ENCODE results near the gene FGF14.

Gene FGF14

GRCh38 chr13:101833671-101834070 lies 568.2 kb downstream of the FGF14 start:
- TF ChIP-seq, protein P1, sequence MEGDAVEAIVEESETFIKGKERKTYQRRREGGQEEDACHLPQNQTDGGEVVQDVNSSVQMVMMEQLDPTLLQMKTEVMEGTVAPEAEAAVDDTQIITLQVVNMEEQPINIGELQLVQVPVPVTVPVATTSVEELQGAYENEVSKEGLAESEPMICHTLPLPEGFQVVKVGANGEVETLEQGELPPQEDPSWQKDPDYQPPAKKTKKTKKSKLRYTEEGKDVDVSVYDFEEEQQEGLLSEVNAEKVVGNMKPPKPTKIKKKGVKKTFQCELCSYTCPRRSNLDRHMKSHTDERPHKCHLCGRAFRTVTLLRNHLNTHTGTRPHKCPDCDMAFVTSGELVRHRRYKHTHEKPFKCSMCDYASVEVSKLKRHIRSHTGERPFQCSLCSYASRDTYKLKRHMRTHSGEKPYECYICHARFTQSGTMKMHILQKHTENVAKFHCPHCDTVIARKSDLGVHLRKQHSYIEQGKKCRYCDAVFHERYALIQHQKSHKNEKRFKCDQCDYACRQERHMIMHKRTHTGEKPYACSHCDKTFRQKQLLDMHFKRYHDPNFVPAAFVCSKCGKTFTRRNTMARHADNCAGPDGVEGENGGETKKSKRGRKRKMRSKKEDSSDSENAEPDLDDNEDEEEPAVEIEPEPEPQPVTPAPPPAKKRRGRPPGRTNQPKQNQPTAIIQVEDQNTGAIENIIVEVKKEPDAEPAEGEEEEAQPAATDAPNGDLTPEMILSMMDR (IDR thresholded peaks at IDR 0.05; ENCODE audit: low read depth, low read length), result no peak

DNA sequence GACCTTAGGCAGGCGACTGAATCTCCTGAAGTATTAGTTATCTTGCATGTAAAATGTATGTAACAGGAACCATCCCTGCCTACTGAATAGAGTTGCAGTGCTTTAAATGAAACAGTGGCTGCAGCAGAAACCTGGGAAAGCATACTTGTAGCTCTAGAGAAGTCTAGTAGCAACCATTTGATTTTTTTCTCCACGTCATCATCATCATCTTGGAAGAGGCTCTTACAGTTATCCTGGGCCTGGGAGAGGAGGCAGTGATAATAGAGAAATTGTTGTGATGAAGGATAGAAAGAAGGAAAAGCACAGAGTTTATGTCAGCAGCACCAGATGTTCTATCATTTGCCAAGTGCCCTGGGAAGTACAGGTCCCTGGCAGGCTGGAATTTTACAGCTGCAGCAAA lies 571.8 kb downstream of the FGF14 start:
- TF ChIP-seq, protein P1 (IDR thresholded peaks at IDR 0.05; ENCODE audit: low read depth, low read length), result no peak
- DNase-seq (ENCODE audit: extremely low read depth, low read depth), result no peak

More at GRCh38 chr13:101833671-101834070, 568.2 kb downstream of the FGF14 start:
- no peak for DNase-seq (ENCODE audit: extremely low read depth, low read depth)

DNA sequence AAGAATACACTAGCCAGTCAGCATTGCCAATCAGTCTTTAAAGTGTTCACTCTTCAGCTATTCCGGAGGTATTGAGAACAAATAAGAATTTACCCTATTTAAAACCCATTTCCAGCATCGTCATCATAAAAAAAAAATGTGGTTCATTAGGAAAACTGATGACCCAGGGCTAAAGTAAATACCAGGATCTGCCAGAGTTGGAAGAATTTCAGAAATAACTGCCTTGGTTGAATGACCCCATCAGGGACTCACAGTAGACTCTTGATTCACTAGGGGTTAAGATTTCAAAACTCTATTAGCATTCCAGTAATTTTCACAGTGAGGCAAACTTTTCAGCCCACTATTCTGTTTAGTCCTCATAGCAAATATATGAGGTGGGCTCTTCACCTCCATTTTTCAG lies 572.4 kb downstream of the FGF14 start:
- TF ChIP-seq, protein P1 (IDR thresholded peaks at IDR 0.05; ENCODE audit: low read depth, low read length), result no peak

GRCh38 chr13:101828119-101828518 lies 573.7 kb downstream of the FGF14 start:
- no peak for DNase-seq (ENCODE audit: extremely low read depth, low read depth)
- TF ChIP-seq, protein P1 (IDR thresholded peaks at IDR 0.05; ENCODE audit: low read depth, low read length), result no peak

More for the DNA sequence above, 572.4 kb downstream of the FGF14 start:
- no peak for DNase-seq (ENCODE audit: extremely low read depth, low read depth)

DNA sequence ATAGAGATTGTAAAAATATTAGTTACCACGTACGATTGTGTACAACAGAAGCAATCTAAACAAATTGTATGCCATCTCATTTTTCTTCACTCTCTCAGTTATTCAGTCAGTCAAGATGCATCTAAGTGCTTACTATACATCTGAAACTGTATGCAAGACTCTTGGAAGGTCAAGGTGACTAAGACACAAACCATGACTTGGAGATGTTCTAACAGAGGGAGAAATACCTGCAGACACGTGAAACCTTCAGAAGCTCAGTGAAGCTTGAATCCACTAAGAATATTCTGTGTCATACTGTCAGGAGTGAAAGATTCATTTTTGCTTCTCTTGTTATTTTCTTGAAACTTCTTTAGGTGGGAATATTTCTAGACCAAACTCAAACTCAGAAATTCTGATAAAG lies 584.0 kb downstream of the FGF14 start:
- DNase-seq (ENCODE audit: extremely low read depth, low read depth), result no peak
- TF ChIP-seq, protein P1 (IDR thresholded peaks at IDR 0.05; ENCODE audit: low read depth, low read length), result no peak

- TF ChIP-seq, protein P1 (IDR thresholded peaks at IDR 0.05; ENCODE audit: low read depth, low read length), result no peak
- no peak for DNase-seq (ENCODE audit: extremely low read depth, low read depth)
Measured at GRCh38 chr13:101811881-101812280, 590.0 kb downstream of the FGF14 start.

DNA sequence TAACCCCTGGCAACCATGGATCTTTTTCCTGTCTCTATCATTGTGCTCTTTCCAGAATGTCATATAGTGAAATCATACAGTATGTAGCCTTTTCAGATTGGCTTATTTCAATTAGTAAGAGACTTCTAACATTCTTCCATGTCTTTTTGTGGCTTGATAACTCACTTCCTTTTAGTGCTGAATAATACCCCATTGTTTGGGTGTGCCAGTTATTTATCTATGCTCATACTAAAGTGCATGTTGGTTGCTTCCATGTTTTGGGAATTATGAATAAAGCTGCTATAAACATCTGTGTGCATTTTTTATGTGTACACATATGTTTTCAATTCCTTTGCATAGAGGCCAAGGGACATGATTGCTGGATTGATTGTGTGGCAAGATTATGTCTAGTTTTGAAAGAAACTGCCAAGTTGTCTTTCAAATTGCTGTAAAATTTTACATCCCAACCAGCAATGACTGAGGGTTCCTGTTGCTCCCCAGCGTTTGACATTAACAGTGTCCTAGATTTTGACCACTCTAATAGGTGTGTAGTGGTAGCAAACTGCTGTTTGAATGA lies 590.5 kb downstream of the FGF14 start:
- TF ChIP-seq, protein P1 (IDR thresholded peaks at IDR 0.05; ENCODE audit: low read depth, low read length), result no peak
- DNase-seq (ENCODE audit: extremely low read depth, low read depth), result no peak
